Brain microvascular endothelial cell (primary cell): ENCODE results near the gene ITPRID1.

ENCODE experiments used
- DNase-seq: peaks from one replicate; pipeline ENCODE4 v3.0.0-alpha.2; 2020
- H3K27ac ChIP-seq: fragments of 250-450 bp; sonication (Bioruptor Pico); 2 replicates; pipeline ENCODE4 v1.5.1; 2020; ENCODE audit warnings: mild to moderate bottlenecking, moderate library complexity
- H3K27me3 ChIP-seq: fragments of 250-450 bp; sonication (Bioruptor Pico); replicated peaks from 2 replicates; pipeline ENCODE4 v1.5.1; 2020; ENCODE audit warnings: mild to moderate bottlenecking
- H3K36me3 ChIP-seq: fragments of 250-450 bp; sonication (Bioruptor Pico); replicated peaks from 2 replicates; pipeline ENCODE4 v1.5.1; 2020; ENCODE audit warnings: mild to moderate bottlenecking
- H3K4me3 ChIP-seq: 2 replicates; pipeline ENCODE4 v1.5.1; 2011; ENCODE audit warnings: low read depth, mild to moderate bottlenecking, control low read depth, low read length, moderate library complexity
- in situ Hi-C: cut with HindIII; loops from 2 replicates; pipeline ENCODE4 v1.10.0; 2017; ENCODE audit warnings: low sequenced_read_pairs, low pct_ligation_motif_present
- TF ChIP-seq, protein P1 (sequence below): IDR thresholded peaks from 2 replicates; pipeline ENCODE4 v1.5.1; 2011; ENCODE audit warnings: low read depth, mild to moderate bottlenecking, moderate library complexity, low read length, control low read depth, inconsistent platforms; ENCODE audit errors: missing control alignments

The ITPRID1 gene

GRCh38 chr7:31669461-31669860 lies 155.6 kb downstream of the ITPRID1 start:
- H3K4me3 ChIP-seq, result no peak overlapping the region
- H3K27me3 ChIP-seq, result no peaks in the 10 kb centered on the region
- in situ Hi-C loops, result no loop called here
- no peaks in the 10 kb centered on the region for H3K36me3 ChIP-seq
- TF ChIP-seq, protein P1, sequence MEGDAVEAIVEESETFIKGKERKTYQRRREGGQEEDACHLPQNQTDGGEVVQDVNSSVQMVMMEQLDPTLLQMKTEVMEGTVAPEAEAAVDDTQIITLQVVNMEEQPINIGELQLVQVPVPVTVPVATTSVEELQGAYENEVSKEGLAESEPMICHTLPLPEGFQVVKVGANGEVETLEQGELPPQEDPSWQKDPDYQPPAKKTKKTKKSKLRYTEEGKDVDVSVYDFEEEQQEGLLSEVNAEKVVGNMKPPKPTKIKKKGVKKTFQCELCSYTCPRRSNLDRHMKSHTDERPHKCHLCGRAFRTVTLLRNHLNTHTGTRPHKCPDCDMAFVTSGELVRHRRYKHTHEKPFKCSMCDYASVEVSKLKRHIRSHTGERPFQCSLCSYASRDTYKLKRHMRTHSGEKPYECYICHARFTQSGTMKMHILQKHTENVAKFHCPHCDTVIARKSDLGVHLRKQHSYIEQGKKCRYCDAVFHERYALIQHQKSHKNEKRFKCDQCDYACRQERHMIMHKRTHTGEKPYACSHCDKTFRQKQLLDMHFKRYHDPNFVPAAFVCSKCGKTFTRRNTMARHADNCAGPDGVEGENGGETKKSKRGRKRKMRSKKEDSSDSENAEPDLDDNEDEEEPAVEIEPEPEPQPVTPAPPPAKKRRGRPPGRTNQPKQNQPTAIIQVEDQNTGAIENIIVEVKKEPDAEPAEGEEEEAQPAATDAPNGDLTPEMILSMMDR, result no peak
- no peak overlapping the region for H3K27ac ChIP-seq
- DNase-seq, result no peak

DNA sequence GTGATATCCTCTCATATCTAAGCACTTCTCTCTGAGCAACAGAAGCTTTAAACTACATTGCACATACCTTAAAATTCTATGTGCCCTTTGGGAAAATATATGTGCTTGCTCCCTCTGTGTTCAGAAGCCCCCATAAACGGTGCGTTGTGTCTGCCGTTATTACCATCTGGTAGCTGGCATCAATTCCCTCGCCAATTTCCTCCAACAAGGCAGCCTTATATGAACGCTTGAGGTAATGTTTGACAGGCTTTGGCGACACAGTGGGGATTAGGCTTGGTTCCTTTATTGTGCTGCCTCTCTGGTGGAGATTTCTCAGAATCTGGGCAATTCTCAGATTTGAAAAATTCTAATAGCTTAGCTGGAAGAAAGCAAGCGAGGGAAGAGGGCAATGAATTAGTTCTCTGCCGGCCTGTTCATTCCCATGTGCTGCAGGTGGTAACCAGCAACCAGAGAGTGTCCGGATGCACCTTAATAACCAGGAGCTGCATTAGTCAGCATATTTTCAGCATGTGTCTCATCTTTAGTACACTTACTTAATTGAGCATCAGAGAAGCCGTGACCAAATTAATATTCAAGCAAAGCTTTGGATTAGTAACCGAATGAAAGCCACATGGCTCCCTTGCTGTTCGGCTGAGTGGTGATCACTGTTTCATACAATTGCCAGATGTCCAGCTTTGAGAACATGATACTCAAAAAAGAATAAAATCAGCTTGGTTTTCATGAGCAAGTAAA lies 165.8 kb downstream of the ITPRID1 start:
- TF ChIP-seq, protein P1, result no peak

GRCh38 chr7:31683445-31684225 lies 169.7 kb downstream of the ITPRID1 start:
- DNase-seq, result no peak
- no peaks in the 10 kb centered on the region for H3K36me3 ChIP-seq
- TF ChIP-seq, protein P1, result no peak
- in situ Hi-C loops, result no loop called here
- H3K4me3 ChIP-seq, result no peak overlapping the region
- no peaks in the 10 kb centered on the region for H3K27me3 ChIP-seq
- no peak overlapping the region for H3K27ac ChIP-seq

More for the DNA sequence above, 165.8 kb downstream of the ITPRID1 start:
- no peaks in the 10 kb centered on the region for H3K36me3 ChIP-seq
- in situ Hi-C loops, result no loop called here
- no peak overlapping the region for H3K27ac ChIP-seq
- H3K4me3 ChIP-seq, result no peak overlapping the region
- DNase-seq, result no peak
- no peaks in the 10 kb centered on the region for H3K27me3 ChIP-seq

DNA sequence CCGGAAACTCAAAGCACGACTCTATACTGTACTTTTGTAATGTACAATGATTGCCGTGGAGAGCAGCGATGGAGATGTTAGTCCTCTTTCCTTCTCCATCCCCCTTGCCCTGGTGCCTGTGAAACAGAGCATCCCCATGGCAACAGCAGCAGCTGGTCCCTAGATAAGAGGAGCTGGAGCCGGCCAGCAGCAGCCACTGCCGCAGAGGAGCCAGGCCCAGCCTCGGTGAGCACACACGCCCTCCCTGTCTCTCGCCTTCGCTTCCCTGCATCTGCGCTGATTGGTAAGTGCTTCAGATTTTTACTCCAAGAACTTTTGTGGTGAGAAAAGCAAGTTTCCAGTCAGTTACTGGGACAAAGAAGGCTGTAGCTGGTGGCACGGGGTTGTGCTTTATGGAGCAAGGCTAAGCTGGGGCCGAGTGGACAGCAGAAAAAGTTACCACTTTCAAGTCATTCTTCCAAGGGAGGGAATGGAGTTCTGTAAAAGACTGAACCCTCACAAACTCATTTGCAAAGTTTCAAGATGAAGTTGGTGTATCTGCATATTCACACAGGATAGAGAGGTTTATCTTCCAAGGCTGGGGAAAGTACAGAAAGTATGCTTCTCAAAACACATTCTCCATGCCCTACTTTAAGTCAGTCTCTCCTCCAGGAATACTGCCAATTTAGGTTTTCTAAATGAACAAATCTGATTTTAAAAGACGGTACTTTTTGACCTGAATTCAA lies 173.3 kb downstream of the ITPRID1 start, which contains the start of gene PPP1R17:
Gene PPP1R17, plus strand, starts transcription at position 192 of the 725 bp plus-strand sequence. CDS start 5,227 bp downstream, outside the sequence.
- TF ChIP-seq, protein P1, result no peak
- in situ Hi-C loops, result no loop called here
- H3K27me3 ChIP-seq, result no peaks in the 10 kb centered on the region
- no peak for DNase-seq
- H3K27ac ChIP-seq, result no peak within 1 kb of the TSS
- H3K36me3 ChIP-seq, result no peaks in the 10 kb centered on the region
- H3K4me3 ChIP-seq, result no peak within 1 kb of the TSS

- no peak overlapping the region for H3K4me3 ChIP-seq
- in situ Hi-C loops, result no loop called here
- H3K27me3 ChIP-seq, result no peaks in the 10 kb centered on the region
- TF ChIP-seq, protein P1, result no peak
- H3K27ac ChIP-seq, result no peak overlapping the region
- no peaks in the 10 kb centered on the region for H3K36me3 ChIP-seq
- DNase-seq, result no peak
These were observed 174.5 kb downstream of the ITPRID1 start for GRCh38 chr7:31688372-31688771.
